KOPT-K1 (cell line): Measurements from ENCODE around the gene PIGL.

Source experiments
- H3K27ac ChIP-seq: fragments of 200-600 bp; sonication (generic); 2 replicates; pipeline ENCODE4 v1.5.1; 2016; ENCODE audit warnings: antibody characterized with exemption, mild to moderate bottlenecking, low read depth, low read length; ENCODE audit not compliant: poor library complexity, severe bottlenecking
- H3K36me3 ChIP-seq: fragments of 200-600 bp; sonication (generic); 2 replicates; pipeline ENCODE4 v1.5.1; 2017; ENCODE audit warnings: antibody characterized with exemption, mild to moderate bottlenecking, low read length, moderate library complexity; ENCODE audit not compliant: insufficient read depth
- H3K9me3 ChIP-seq: fragments of 200-600 bp; sonication (generic); 2 replicates; pipeline ENCODE4 v1.5.1; 2017; ENCODE audit warnings: antibody characterized with exemption, low read length, mild to moderate bottlenecking; ENCODE audit not compliant: insufficient read depth, poor library complexity, severe bottlenecking

PIGL gene

GRCh38 chr17:16329519-16330271 lies 112.7 kb downstream of the PIGL start:
- Histone ChIP-seq H3K9me3 (no peaks in the 10 kb centered on the region), H3K27ac (no peak overlapping the region), H3K36me3 (peaks cover 23% of the 10 kb centered on the region)

- no peaks in the 10 kb centered on the region for H3K9me3 ChIP-seq
- H3K36me3 ChIP-seq, result peaks cover 15% of the 10 kb centered on the region
Observed at GRCh38 chr17:16338391-16338790, 121.4 kb downstream of the PIGL start.

GRCh38 chr17:16339402-16339801 lies 122.4 kb downstream of the PIGL start:
- no peaks in the 10 kb centered on the region for H3K9me3 ChIP-seq
- H3K36me3 ChIP-seq, result peaks cover 25% of the 10 kb centered on the region
- no peak overlapping the region for H3K27ac ChIP-seq

More at GRCh38 chr17:16338391-16338790, 121.4 kb downstream of the PIGL start:
- H3K27ac ChIP-seq, result no peak overlapping the region

- Histone ChIP-seq H3K9me3 (no peaks in the 10 kb centered on the region), H3K36me3 (peaks cover 27% of the 10 kb centered on the region)
Observed at GRCh38 chr17:16339959-16340358, 122.9 kb downstream of the PIGL start.

GRCh38 chr17:16342979-16343378 lies 126.0 kb downstream of the PIGL start:
- no peak overlapping the region for H3K27ac ChIP-seq
- no peaks in the 10 kb centered on the region for H3K9me3 ChIP-seq
- peaks cover 56% of the 10 kb centered on the region for H3K36me3 ChIP-seq

More at GRCh38 chr17:16339959-16340358, 122.9 kb downstream of the PIGL start:
- H3K27ac ChIP-seq, result no peak overlapping the region

GRCh38 chr17:16343569-16343968 lies 126.6 kb downstream of the PIGL start:
- H3K36me3 ChIP-seq, result peaks cover 62% of the 10 kb centered on the region

GRCh38 chr17:16345565-16345964 lies 128.6 kb downstream of the PIGL start:
- H3K36me3 ChIP-seq, result peaks cover 69% of the 10 kb centered on the region
- H3K9me3 ChIP-seq, result no peaks in the 10 kb centered on the region
- H3K27ac ChIP-seq, result no peak overlapping the region

More at GRCh38 chr17:16343569-16343968, 126.6 kb downstream of the PIGL start:
- Histone ChIP-seq H3K27ac (no peak overlapping the region), H3K9me3 (no peaks in the 10 kb centered on the region)

- peaks cover 69% of the 10 kb centered on the region for H3K36me3 ChIP-seq
- H3K27ac ChIP-seq, result no peak overlapping the region
- no peaks in the 10 kb centered on the region for H3K9me3 ChIP-seq
Observed at GRCh38 chr17:16346721-16347271, 129.8 kb downstream of the PIGL start.

GRCh38 chr17:16348586-16348985 lies 131.6 kb downstream of the PIGL start:
- H3K9me3 ChIP-seq, result no peaks in the 10 kb centered on the region

GRCh38 chr17:16349431-16349830 lies 132.4 kb downstream of the PIGL start:
- H3K27ac ChIP-seq, result peak overlapping the region; percentile 66
- no peaks in the 10 kb centered on the region for H3K9me3 ChIP-seq
- peaks cover 43% of the 10 kb centered on the region for H3K36me3 ChIP-seq

More at GRCh38 chr17:16348586-16348985, 131.6 kb downstream of the PIGL start:
- peak overlapping the region; percentile 66 for H3K27ac ChIP-seq
- H3K36me3 ChIP-seq, result peaks cover 52% of the 10 kb centered on the region

GRCh38 chr17:16351831-16352230 lies 134.8 kb downstream of the PIGL start:
- no peaks in the 10 kb centered on the region for H3K9me3 ChIP-seq
- peaks cover 24% of the 10 kb centered on the region for H3K36me3 ChIP-seq
- H3K27ac ChIP-seq, result peak overlapping the region; percentile 80

GRCh38 chr17:16352303-16352666 lies 135.3 kb downstream of the PIGL start:
- Histone ChIP-seq H3K27ac (peak overlapping the region; percentile 80), H3K9me3 (no peaks in the 10 kb centered on the region), H3K36me3 (peaks cover 20% of the 10 kb centered on the region)

GRCh38 chr17:16352667-16353316 lies 135.8 kb downstream of the PIGL start:
- Histone ChIP-seq H3K27ac (peak overlapping the region; percentile 80), H3K36me3 (peaks cover 15% of the 10 kb centered on the region), H3K9me3 (no peaks in the 10 kb centered on the region)

- H3K9me3 ChIP-seq, result no peaks in the 10 kb centered on the region
- peaks cover 7% of the 10 kb centered on the region for H3K36me3 ChIP-seq
- peak within 1 kb of the TSS; percentile 80 for H3K27ac ChIP-seq
Observed at GRCh38 chr17:16353317-16354174, 136.5 kb downstream of the PIGL start, which contains the start of gene CENPV. TSS of gene CENPV (minus strand) at chr17:16353469. CDS start at chr17:16353436, 33 bp downstream.
